ENCODE measurements around the gene OPCML. TPM values are rescaled to one million over a fixed set of nuclear protein-coding genes. Genes with fewer than 3 reads are reported as not detected.

Gene OPCML
- total RNA-seq, 1 donor from 2014 or later = 0.58 TPM

GRCh38 chr11:132718711-132719671, 813.3 kb downstream of the OPCML start:
- no peak for DNase-seq (ENCODE audit: extremely low read depth, low read depth, low spot score)

- DNase-seq (ENCODE audit: extremely low read depth, low read depth, low spot score) = no peak
These were observed 814.5 kb downstream of the OPCML start for GRCh38 chr11:132717824-132718223.

GRCh38 chr11:132716037-132716436, 816.3 kb downstream of the OPCML start:
- no peak for DNase-seq (ENCODE audit: extremely low read depth, low read depth, low spot score)

- no peak for DNase-seq (ENCODE audit: extremely low read depth, low read depth, low spot score)
These were observed 817.4 kb downstream of the OPCML start for GRCh38 chr11:132714859-132715440.

GRCh38 chr11:132712466-132712865, 819.8 kb downstream of the OPCML start:
- DNase-seq (ENCODE audit: extremely low read depth, low read depth, low spot score) = no peak

GRCh38 chr11:132704781-132705375, 827.4 kb downstream of the OPCML start:
- DNase-seq (ENCODE audit: extremely low read depth, low read depth, low spot score) = no peak

- DNase-seq (ENCODE audit: extremely low read depth, low read depth, low spot score) = no peak
These were observed 839.4 kb downstream of the OPCML start for GRCh38 chr11:132692891-132693290.

GRCh38 chr11:132691848-132692550, 840.3 kb downstream of the OPCML start:
- no peak for DNase-seq (ENCODE audit: extremely low read depth, low read depth, low spot score)

GRCh38 chr11:132686886-132687285, 845.4 kb downstream of the OPCML start:
- DNase-seq (ENCODE audit: extremely low read depth, low read depth, low spot score) = no peak

- DNase-seq (ENCODE audit: extremely low read depth, low read depth, low spot score) = no peak
These were observed 847.1 kb downstream of the OPCML start for GRCh38 chr11:132685174-132685611.

- DNase-seq (ENCODE audit: extremely low read depth, low read depth, low spot score) = no peak
These were observed 848.7 kb downstream of the OPCML start for GRCh38 chr11:132683602-132684001.

GRCh38 chr11:132681971-132682370, 850.3 kb downstream of the OPCML start:
- DNase-seq (ENCODE audit: extremely low read depth, low read depth, low spot score) = no peak

GRCh38 chr11:132680584-132680983, 851.7 kb downstream of the OPCML start:
- no peak for DNase-seq (ENCODE audit: extremely low read depth, low read depth, low spot score)

GRCh38 chr11:132674151-132674550, 858.1 kb downstream of the OPCML start:
- no peak for DNase-seq (ENCODE audit: extremely low read depth, low read depth, low spot score)

GRCh38 chr11:132671851-132672370, 860.4 kb downstream of the OPCML start:
- DNase-seq (ENCODE audit: extremely low read depth, low read depth, low spot score) = no peak

GRCh38 chr11:132670921-132671675, 861.2 kb downstream of the OPCML start:
- DNase-seq (ENCODE audit: extremely low read depth, low read depth, low spot score) = no peak

GRCh38 chr11:132669949-132670348, 862.4 kb downstream of the OPCML start:
- no peak for DNase-seq (ENCODE audit: extremely low read depth, low read depth, low spot score)

GRCh38 chr11:132665205-132665604, 867.1 kb downstream of the OPCML start:
- no peak for DNase-seq (ENCODE audit: extremely low read depth, low read depth, low spot score)

- no peak for DNase-seq (ENCODE audit: extremely low read depth, low read depth, low spot score)
These were observed 873.6 kb downstream of the OPCML start for GRCh38 chr11:132658696-132659095.

GRCh38 chr11:132658004-132658403, 874.3 kb downstream of the OPCML start:
- DNase-seq (ENCODE audit: extremely low read depth, low read depth, low spot score) = no peak

Measured in glomerular endothelial cell (primary cell).